ENCODE results near the gene AFMID. TPM values are rescaled to one million over a fixed set of nuclear protein-coding genes. Genes with fewer than 3 reads are reported as not detected.

Gene AFMID
- total and polyA plus RNA-seq, 2 of the 13 experiments (the other 11 are each of a cell fraction or from before 2014, with no cell fraction given), result 249 to 270 TPM

GRCh38 chr17:78242024-78242742 lies 55.0 kb downstream of the AFMID start (continued):
- TF ChIP-seq ZNF318 (CRISPR knock-in tag; IDR thresholded peaks at IDR 0.05) (no peak), ZNF790 (CRISPR knock-in tag; IDR thresholded peaks at IDR 0.05; ENCODE audit: borderline replicate concordance) (no peak), ATRX (CRISPR knock-in tag; IDR thresholded peaks at IDR 0.05; ENCODE audit: borderline replicate concordance) (no peak), SMAD1 (CRISPR knock-in tag; IDR thresholded peaks at IDR 0.05; ENCODE audit: borderline replicate concordance, low read depth) (peak; percentile 9; the same call in 1 of the 2 replicates), ZFYVE20 (CRISPR knock-in tag; IDR thresholded peaks at IDR 0.05; ENCODE audit: borderline replicate concordance, low read depth) (0 out of 2 replicates have a peak, but pooled peaks have one; percentile 28), POLR2A (IDR thresholded peaks at IDR 0.05; ENCODE audit: insufficient read depth in 1 of 2, low read depth in 2 of 2, low read length in 2 of 2) (no peak), IKZF5 (CRISPR knock-in tag; IDR thresholded peaks at IDR 0.05) (no peak), ZFP37 (CRISPR knock-in tag; IDR thresholded peaks at IDR 0.05; ENCODE audit: borderline replicate concordance) (no peak), PPARG (CRISPR knock-in tag; conservative IDR thresholded peaks at IDR 0.05) (0 out of 2 replicates have a peak, but pooled peaks have one; percentile 4), GLI4 (CRISPR knock-in tag; IDR thresholded peaks at IDR 0.05; ENCODE audit: borderline replicate concordance) (no peak), NR2F2 (IDR thresholded peaks at IDR 0.05; ENCODE audit: borderline replicate concordance, low read depth) (no peak), RCOR2 (CRISPR knock-in tag; IDR thresholded peaks at IDR 0.05) (no peak), AGO1 (IDR thresholded peaks at IDR 0.05; ENCODE audit: low read depth, low read length, poor library complexity, severe bottlenecking) (no peak), ZNF281 (CRISPR knock-in tag; IDR thresholded peaks at IDR 0.05; ENCODE audit: borderline replicate concordance) (peak; percentile 53; the same call in 1 of the 2 replicates), EP300 (IDR thresholded peaks at IDR 0.05; ENCODE audit: low read depth in 2 of 2, low read length in 2 of 2) (no peak), EP300 (CRISPR knock-in tag; IDR thresholded peaks at IDR 0.05; ENCODE audit: borderline replicate concordance) (no peak), ZSCAN9 (CRISPR knock-in tag; IDR thresholded peaks at IDR 0.05; ENCODE audit: borderline replicate concordance) (no peak)

Data from HepG2 (cell line).